ENCODE data around the gene CCDC33. TPM values are rescaled to one million over a fixed set of nuclear protein-coding genes. Genes with fewer than 3 reads are reported as not detected.
"Not testable (repeated sequence)": the region's sequence is repeated elsewhere in the genome, so short reads cannot be mapped to it uniquely, and the experiment has no call there.

Gene CCDC33
- total RNA-seq, 1 experiment from 2014 or later, result not detected

DNA sequence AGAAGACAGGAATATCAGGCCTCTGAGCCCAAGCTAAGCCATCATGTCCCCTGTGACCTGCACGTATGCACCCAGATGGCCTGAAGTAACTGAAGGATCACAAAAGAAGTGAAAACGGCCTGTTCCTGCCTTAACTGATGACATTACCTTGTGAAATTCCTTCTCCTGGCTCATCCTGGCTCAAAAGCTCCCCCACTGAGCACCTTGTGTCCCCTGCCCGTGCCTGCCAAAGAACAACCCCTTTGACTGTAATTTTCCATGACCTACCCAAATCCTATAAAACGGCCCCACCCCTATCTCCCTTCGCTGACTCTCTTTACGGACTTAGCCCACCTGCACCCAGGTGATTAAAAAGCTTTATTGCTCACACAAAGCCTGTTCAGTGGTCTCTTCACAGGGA is 123.2 kb downstream of the CCDC33 start:
- not testable (repeated sequence) for DNase-seq (ENCODE audit: low read depth)

DNA sequence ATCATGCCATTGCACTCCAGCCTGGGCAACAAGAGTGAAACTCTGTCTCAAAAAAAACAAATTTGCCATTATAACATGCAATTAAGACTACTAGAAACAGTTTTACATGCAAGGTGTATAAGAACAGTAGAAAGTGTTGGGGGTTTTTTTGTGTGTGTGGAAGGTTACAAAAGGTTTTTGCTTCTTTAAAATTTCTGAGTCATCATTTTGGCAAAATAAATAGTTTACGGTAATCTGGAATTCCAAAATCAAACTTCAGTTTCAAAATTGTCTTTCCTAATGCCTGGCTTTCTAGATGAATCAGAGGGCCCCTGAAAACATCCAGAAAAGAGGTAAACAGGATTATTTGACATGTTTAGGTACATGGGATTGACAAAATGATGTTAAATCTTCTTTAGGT is 124.7 kb downstream of the CCDC33 start:
- not testable (repeated sequence) for DNase-seq (ENCODE audit: low read depth)

DNA sequence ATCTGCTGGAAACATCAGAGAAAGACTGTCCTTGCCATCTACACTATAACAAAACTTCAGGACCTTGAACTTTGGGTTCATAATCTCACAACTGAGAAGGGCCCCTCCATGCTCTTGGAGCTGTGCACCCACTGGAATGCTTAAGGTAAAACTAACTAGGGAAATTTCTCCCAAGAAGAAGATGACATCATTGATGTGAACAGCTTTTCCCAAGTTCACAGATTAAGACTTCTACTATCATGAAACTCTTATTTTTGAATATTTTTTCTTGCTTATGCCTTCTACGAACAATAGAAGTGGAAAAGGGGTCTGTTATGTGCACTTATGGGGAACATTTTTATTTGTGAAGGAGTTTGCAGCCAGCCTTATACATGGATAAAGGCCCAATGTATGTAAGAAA is 126.4 kb downstream of the CCDC33 start:
- no peak for DNase-seq (ENCODE audit: low read depth)

DNA sequence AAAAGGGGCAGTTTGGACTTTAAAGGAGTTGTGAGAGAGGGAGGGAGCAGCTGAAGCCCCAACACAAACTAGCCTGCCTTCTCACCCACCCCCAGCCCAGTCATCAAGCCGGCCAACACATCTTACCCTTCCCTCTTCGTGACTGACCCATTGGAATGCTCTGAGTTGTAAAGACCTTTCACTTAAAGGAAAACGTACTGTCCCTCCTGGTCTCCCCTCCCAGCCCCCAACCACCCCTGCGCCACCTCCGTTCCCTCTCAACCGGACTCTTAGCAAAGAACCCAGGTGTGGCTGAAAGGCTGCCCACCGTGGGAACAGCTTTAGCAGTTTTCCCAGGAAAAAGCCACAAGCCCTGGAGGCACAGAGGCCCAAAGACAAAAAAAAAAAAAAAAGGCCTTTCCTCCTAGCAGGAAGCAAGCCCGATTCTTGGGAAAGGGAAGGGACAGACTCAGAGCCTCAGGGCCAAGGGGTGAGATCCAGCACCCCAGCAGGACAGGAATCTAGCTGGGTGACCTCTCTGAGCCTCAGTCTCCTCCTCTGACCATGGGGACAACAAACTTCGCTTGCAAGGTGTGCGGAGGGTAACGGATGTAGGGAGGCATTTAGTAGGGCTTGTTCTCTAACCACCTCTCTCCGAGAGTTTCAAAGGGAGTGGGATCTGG is 128.9 kb downstream of the CCDC33 start:
- no peak for DNase-seq (ENCODE audit: low read depth)

DNA sequence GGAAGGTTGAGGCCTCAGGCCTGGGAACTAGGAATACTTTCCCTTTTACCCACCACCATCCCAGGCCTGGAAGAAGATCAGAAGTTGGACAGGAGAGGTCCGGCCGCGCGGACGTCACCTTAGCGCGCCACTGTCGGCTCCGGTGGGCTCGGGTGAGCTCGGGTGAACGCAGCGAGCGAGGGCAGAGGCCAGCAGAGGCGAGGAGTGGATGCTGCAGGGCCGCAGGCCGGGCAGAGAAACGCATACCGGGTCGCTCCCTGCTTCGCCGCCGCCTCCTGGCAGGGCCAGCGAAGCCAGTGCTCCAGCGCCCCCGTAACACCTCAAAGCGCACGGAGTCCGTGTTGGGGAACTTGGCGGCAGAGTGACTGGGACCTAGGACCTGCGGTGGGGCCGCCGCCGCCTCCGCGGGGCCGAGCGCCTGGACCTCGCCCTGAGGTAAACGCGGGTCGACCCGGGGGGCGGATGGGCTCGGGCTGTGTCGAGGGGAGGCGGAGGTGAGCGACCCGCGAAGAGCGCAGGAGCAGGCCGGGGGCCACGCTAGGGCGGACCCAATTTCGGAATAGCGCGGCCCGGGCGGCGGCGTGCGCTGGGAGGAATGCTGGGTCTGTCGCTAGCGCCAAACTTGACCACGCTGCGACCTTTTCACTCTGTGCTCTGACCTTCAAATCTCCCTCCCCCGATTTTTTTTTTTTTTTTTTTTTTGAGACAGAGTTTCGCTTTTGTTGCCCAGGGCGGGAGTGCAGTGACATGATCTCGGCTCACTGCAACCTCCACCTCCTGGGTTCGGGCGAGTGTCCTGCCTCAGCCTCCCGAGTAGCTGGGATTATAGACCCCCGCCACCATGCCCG is 129.7 kb downstream of the CCDC33 start:
- DNase-seq (ENCODE audit: low read depth), result no peak

DNA sequence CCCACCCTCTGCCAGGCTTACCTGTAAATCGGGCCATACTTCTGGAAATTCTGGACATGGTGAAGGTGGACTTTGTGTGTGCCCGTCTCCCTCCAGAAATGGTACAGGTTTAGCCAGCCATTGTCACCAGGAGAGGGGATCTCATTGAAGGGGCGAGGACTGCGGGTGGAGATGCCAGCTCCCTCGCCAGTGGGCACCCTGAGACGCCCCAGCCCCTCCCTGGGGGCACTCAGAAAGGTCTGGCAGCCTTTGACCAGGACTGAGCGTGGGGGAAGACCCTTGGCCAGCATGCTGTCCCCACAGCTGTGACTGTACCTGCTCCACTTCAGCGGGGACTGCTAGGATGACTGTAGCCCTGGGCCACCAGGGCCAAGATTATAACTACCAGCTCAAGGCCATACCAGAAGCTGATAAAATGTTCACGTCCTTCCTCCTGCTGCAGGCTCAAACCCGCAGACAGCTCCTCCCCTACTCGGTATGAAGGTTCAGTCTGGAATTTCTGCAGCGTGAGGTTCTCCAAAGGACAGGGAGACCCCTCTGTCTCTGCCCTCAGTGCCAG is 131.2 kb downstream of the CCDC33 start, which contains the start of gene CYP11A1:
Gene CYP11A1 (minus strand): TSS at position 351 of the 559 bp plus-strand sequence. CDS start 61 bp downstream, at position 290.
- DNase-seq (ENCODE audit: low read depth), result no peak

DNA sequence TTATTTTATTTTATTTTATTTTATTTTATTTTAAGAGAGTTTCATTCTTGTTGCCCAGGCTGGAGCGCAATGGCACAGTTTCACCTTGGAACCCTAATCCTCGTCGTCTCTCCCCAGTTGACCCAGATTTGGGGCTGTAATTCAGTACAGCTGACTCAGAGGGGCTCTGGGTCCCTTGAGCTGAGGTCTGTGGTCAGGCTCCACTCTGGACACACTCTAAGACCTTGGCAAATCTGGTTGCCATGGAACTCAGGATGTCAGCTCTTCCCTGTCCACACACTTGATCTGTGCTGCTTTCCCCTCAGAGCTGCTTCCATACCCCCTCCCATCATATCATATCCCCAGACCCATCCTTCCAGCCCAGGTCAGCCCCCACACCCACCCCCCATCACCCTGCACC is 132.0 kb downstream of the CCDC33 start:
- DNase-seq (ENCODE audit: low read depth), result no peak

DNA sequence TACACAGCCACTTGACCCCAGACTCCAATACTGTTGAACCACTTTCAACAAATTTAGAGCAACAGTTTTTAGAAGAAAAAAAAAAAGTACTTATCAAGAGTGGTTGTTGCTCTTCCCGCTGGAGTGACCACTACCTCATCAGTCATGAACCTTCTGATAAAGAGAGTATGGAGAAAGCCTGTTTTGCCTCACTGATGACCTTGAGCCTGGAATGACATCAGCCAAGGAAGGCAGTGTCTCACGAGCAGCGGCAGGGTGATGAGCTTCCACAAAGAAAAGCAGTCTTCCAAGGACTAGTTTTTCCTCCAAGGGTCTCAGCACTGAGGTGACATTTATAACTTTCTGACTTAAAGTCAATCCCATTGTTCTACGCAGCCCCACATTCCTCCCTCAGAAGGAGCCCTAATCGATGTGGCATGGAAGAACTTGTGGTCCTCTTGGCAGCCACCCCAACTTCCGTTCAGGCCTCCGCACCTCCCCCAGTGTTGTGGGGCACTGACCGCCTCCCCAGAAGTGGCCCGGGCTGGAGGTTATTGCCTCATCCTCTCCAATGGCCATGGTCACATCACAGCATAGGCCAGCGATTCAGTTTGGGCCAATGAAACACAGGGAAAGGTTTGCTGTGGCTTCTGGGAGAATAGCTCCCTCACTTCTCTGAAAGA is 133.1 kb downstream of the CCDC33 start:
- DNase-seq (ENCODE audit: low read depth), result no peak

DNA sequence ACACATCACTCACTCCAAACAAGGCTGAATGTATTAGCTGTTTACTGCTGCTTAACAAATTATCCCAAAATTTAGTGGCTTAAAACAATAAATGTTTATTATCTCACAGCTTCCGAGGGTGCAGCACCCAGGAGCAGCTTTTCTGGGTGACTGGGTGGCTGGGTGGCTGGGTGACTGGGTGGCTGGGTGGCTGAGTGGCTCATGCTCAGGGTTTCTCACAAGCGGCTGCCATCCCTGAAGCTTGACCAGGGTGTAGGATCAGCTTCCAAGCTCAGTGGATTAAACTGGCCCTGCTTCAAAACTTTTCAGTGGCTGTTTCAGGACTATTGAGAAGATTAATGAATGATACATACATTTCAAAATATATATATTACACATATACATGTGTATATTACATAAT is 133.6 kb downstream of the CCDC33 start:
- DNase-seq (ENCODE audit: low read depth), result no peak

DNA sequence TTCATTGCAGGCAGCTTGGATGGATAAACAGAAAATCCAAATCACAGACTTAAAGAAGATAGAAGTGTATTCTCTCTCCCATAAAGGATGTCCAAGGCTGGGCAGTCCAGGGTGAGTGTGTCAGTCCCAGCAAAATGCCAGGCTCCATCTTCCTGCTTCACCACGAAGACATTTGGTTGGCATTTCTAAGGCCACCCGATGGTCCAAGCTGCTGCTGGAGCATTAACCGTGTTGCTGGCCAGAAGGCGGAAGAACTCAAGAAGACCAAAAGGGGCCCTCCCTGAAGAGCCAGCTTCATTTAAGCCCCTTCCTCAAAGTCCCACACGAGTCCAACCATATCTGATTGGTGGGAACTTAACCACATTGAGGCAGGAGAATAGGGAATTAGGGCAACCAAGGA is 134.3 kb downstream of the CCDC33 start:
- no peak for DNase-seq (ENCODE audit: low read depth)

DNA sequence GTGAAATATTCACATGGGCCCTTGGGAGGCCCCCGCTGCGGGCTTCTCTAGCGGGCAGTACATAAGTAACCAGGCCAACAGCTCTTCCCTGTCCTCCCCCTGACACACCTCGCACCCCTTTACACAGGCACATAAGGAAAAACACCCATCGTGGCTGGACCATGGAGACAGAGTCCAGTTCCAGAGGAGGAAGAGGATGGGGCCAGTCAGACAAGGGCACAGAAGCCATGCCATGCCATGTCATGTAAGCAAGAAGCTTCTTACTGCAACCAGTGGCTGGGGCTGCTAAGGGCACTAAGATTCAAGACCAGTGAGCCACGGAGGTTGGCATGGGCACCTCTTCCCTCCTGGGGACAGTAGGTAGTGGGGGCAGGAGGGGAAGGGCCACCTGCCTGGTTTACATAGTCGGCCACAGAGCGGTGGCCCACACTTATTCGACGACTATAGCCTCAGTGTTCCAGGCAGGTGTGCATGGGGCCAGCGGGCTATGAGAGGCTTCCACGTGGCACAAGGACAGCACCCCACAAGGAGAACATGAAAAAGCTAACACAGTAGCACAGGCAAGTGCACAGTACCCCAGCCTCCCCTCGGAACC is 137.0 kb downstream of the CCDC33 start:
- DNase-seq (ENCODE audit: low read depth), result no peak

DNA sequence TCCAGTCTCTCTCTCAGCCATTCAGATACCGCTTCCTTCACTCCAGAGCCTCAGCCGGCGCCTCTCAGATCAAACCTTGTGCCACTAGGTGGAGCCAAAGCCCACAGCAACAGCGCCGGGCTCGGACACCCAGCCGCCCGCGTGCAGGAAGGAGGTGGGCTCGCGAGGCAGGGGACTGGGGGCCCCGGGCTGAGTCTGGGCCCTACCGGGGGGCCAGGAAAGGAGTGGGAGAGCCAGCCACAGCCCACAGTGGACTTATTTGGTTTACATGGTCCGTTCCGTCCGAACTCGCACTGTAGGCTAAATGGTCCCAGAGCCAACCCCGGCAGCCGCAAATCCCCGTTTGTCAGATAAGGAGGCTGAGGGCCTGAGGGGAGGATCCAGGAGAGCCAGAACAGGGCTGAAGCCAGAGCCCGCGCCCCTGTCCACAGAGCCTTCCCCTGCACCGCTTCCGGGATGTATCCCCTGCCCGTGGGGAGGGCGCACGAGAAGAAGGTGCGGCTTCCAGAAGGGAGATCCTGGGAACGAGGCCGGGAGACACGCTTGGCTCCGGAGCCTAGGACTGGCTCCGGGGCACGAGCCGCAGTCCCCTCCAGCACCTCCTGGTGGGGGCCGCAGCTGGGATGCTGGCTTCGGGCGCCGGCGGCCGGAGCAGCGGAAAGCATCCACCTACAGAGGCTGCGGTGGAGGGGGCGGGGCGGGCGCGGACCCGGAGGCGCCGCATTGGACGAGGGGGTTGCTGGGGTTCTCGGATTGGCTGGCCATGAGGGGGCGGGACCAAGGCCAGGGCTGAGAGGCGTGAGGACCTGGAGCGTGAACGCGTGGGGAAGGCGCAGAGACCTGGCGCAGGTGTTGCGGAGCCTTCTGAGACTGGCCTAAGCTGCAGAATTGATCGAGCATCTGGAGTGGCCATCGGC is 137.9 kb downstream of the CCDC33 start:
- peak; percentile 74 for DNase-seq (ENCODE audit: low read depth)

DNA sequence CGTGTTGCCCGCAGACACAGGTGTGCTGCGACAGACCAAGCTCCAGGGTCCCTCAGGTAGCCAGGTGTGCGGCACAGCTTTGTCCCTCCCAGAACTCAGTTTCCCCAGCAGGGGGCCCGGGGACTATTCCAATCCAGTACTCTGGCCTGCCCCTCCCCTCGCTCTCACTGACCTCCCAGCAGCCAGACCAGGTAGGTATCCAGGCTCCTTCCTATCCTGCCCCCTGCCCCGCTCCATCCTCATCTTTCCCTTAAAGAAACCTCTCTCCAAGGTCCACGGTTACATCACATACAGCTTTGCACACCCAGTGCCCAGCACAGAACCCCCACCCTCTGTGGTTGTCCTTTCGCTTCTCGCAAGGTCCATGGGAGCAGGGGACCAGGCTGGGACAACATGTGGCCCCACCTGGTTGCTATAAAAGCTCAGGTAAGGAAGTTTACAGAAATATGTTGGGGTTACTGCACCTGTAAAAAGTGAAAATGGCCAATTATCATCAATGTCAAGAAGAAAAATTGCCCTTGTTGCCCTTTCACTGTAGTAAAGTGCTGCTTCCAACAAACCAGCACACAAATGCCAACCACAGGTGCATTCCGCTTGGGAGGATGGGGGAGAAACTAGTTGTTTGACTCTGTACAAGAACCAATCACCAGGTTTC is 138.6 kb downstream of the CCDC33 start:
- DNase-seq (ENCODE audit: low read depth), result no peak

DNA sequence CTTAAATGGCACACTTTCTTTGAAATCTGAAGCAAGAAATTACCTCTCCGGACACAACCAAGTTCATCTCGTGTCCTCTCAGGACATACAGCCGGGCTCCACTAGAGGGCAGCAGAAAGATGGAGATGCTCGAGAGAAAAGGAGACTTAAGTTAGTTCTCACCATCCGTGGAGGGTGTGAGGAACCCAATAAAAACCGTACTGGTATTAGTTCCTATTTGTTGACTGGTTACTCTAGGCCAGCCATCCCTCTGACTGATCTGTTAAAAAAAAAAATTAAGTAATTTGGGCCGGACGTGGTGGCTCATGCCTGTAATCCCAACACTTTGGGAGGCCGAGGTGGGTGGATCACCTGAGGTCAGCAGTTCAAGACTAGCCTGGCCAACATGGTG is 139.2 kb downstream of the CCDC33 start:
- peak; percentile 82 for DNase-seq (ENCODE audit: low read depth)

DNA sequence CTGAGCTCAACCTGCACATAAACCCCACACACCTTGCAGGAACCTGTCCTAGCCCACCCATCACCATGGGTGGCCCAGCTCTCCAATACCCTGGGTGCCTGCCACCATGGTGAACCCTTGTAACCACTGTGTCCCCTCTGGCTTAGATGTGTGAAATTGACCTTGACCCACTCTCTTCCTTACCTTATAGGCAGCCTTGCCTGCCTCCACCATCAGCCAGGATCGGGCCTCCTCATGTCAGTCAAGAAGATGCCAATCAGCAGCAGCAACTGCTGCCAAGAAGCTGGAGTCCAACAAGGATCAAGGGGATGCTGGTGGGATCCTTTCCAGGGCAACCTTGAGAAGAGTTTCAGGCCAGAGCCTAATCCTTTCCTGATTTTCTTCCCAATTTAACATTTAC is 140.1 kb downstream of the CCDC33 start:
- no peak for DNase-seq (ENCODE audit: low read depth)

DNA sequence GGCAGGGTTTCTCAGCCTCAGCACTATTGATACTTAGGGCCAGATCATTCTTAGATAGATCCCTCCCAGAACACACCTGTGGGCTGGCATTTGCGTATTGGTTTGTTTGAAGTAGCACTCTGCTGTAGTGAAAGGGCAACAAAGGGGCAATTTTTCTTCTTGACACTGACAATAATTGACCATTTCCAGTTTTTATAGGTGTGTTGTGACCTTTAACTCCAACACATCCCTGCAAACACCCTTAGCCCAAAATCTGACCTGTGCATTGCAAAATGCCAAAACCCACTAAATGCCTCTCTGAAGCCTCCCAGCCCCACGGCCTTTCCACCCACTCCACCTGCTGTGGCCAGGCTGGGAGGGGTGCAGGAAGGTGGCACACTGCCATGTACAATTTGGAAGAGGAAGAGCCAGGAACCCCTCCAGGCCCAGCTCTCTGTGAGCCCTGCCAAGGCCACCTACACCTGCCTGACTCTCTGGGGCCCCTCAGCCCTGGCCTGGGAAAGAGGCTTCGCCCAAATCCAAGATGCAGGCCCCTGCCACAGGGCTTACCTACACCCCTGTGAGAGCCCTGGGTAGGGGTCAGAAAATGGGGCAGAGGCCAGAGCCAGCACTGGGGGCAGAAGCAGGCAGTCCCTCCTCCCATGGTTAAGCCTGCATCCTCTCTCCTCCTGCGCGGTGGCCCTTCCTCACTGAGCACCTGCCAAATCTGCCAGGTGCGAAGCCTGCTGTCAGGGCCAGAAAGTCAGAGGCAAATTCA is 140.9 kb downstream of the CCDC33 start:
- no peak for DNase-seq (ENCODE audit: low read depth)

DNA sequence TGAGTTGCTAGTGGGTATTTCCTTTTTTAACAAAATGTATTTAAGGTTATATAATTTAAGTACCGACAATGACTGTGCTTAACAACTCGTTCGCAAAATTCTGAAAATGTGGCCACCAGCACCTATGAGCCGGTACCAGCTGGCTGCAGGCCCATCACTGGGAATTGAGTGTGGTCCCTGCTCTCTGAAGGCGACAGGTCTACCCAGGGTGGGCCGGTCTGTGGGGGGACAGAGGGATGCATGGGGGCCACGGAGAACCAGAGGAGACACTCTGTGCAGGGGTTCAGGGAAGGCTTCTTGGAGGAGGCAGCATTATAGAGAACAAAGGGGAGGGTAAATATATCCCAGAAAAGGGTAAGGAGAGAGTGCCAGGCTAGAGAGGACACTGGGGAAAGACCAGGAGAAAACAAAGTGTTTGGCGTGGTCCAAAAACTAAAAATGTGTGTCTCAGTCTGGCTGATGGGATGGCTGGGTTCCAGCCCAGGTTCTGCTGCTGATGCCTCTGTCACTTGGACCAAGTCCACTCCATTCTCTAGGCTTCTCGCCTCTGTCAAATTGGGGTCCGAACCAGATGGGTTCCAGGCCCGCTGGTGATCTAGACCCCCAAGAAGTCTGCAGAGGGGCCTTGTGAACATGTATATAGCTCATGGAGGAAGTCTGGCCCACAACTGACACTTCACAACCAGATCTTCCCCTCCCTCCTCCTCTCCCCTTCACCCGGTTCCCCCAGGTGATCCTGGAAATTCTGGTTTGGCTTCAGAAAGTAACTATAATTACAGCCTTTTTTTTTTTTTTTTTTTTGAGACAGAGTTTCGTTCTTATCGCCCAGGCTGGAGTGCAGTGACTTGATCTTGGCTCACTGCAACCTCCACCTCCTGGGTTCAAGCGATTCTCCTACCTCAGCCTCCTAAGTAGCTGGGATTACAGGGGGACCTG is 142.0 kb downstream of the CCDC33 start:
- no peak for DNase-seq (ENCODE audit: low read depth)

DNA sequence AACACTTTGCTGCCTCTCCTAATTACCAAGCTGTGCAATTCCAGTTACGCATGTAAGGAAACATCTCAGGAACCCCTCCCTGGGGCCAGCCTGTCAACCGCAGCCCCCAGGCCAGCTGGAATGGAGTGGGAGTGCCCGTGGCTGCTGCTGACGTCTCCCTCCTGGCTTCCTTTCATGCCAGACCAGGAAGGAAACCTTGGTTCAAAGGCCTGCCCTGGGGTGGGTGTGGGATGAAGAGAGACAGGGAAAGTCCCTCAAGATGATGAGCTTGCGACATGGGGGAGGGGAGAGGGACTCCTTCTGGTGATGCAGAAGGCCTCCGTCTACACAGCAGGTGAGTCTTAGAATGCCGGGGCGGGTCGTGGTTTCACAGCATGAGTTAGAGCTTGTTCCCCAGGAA is 142.7 kb downstream of the CCDC33 start:
- no peak for DNase-seq (ENCODE audit: low read depth)
